Neural cell (in vitro differentiated cells): ENCODE data around the gene TMEM135. TPM values are rescaled to one million over a fixed set of nuclear protein-coding genes. Genes with fewer than 3 reads are reported as not detected.

Experiments
- H2AFZ ChIP-seq: fragments of 200-600, 300-800 bp; sonication (generic), shearing (Covaris generic); 2 replicates; pipeline ENCODE4 v1.6.0; 2014; ENCODE audit warnings: low read depth, mild to moderate bottlenecking, antibody characterized with exemption, low read length, moderate library complexity
- H3F3A ChIP-seq: fragments of 200-600 bp; shearing (Covaris generic); 2 replicates; pipeline ENCODE4 v1.6.1; 2016; ENCODE audit warnings: mild to moderate bottlenecking, moderate library complexity, mixed read lengths, antibody characterized with exemption, low read length; ENCODE audit not compliant: insufficient read depth, poor library complexity, severe bottlenecking
- H3K27ac ChIP-seq: fragments of 200-600, 300-800 bp; sonication (generic), shearing (Covaris generic); 2 replicates; pipeline ENCODE4 v1.5.1; 2014; ENCODE audit warnings: mild to moderate bottlenecking, low read length, moderate library complexity
- H3K27me3 ChIP-seq: fragments of 300-800, 200-600 bp; sonication (generic), shearing (Covaris generic); 2 replicates; pipeline ENCODE4 v1.6.0; 2014; ENCODE audit warnings: mild to moderate bottlenecking, low read depth, low read length, moderate library complexity; ENCODE audit not compliant: insufficient read depth
- H3K36me3 ChIP-seq: fragments of 300-800, 200-600 bp; sonication (generic), shearing (Covaris generic); 2 replicates; pipeline ENCODE4 v1.5.1; 2014; ENCODE audit warnings: mild to moderate bottlenecking, antibody characterized with exemption, low read length, moderate library complexity; ENCODE audit not compliant: insufficient read depth
- H3K4me2 ChIP-seq: fragments of 300-800, 200-600 bp; sonication (generic), shearing (Covaris generic); 2 replicates; pipeline ENCODE4 v1.6.0; 2014; ENCODE audit warnings: mild to moderate bottlenecking, low read length
- H3K4me3 ChIP-seq: fragments of 300-800, 200-600 bp; sonication (generic), shearing (Covaris generic); 2 replicates; pipeline ENCODE4 v1.5.1; 2014; ENCODE audit warnings: mild to moderate bottlenecking, low read length, moderate library complexity
- H3K79me2 ChIP-seq: fragments of 200-600 bp; shearing (Covaris generic); replicated peaks from 2 replicates; pipeline ENCODE4 v1.6.0; 2014; ENCODE audit warnings: mild to moderate bottlenecking, low read length, moderate library complexity; ENCODE audit not compliant: insufficient read depth
- H3K9ac ChIP-seq: fragments of 300-800, 200-600 bp; sonication (generic), shearing (Covaris generic); 2 replicates; pipeline ENCODE4 v1.6.1; 2016; ENCODE audit warnings: mild to moderate bottlenecking, low read length, mixed read lengths
- H3K9me2 ChIP-seq: fragments of 200-600 bp; shearing (Covaris generic); 2 replicates; pipeline ENCODE4 v1.6.1; 2016; ENCODE audit warnings: mild to moderate bottlenecking, low read length, mixed read lengths; ENCODE audit not compliant: insufficient read depth
- H3K9me3 ChIP-seq: fragments of 200-600, 300-800 bp; sonication (generic), shearing (Covaris generic); 2 replicates; pipeline ENCODE4 v1.6.1; 2016; ENCODE audit warnings: mild to moderate bottlenecking, mixed run types, low read length, moderate library complexity, mixed read lengths
- H4K20me1 ChIP-seq: fragments of 200-600 bp; shearing (Covaris generic); 2 replicates; pipeline ENCODE4 v1.6.1; 2016; ENCODE audit warnings: mild to moderate bottlenecking, mixed run types; ENCODE audit not compliant: insufficient read depth
- CTCF ChIP-seq: fragments of 450-650 bp; IDR thresholded peaks from 2 replicates; pipeline ENCODE4 v1.5.1; 2014; ENCODE audit warnings: antibody characterized with exemption, mild to moderate bottlenecking, moderate library complexity; ENCODE audit not compliant: poor library complexity, severe bottlenecking
- EP300 ChIP-seq: fragments of 450-650 bp; conservative IDR thresholded peaks from 2 replicates; pipeline ENCODE4 v1.6.1; 2014; ENCODE audit warnings: antibody characterized with exemption, mild to moderate bottlenecking, moderate library complexity; ENCODE audit not compliant: poor library complexity, severe bottlenecking
- EZH2 ChIP-seq: fragments of 200-600, 300-800 bp; shearing (Covaris generic), sonication (generic); IDR thresholded peaks from 2 replicates; pipeline ENCODE4 v1.6.1; 2014; ENCODE audit warnings: antibody characterized with exemption, low read length, borderline replicate concordance, mild to moderate bottlenecking; ENCODE audit not compliant: insufficient read depth, poor library complexity, severe bottlenecking
- MXI1 ChIP-seq: fragments of 450-650 bp; conservative IDR thresholded peaks from 2 replicates; pipeline ENCODE4 v1.6.1; 2014; ENCODE audit warnings: antibody characterized with exemption, mild to moderate bottlenecking; ENCODE audit not compliant: poor library complexity, severe bottlenecking
- POLR2AphosphoS5 ChIP-seq: IDR thresholded peaks from 2 replicates; pipeline ENCODE4 v1.6.1; 2012
- RAD21 ChIP-seq: fragments of 450-650 bp; conservative IDR thresholded peaks from 2 replicates; pipeline ENCODE4 v1.6.1; 2014; ENCODE audit warnings: antibody characterized with exemption, mild to moderate bottlenecking, moderate library complexity
- REST ChIP-seq: IDR thresholded peaks from 2 replicates; pipeline ENCODE4 v1.6.1; 2012; ENCODE audit warnings: borderline replicate concordance
- TAF1 ChIP-seq: IDR thresholded peaks from 2 replicates; pipeline ENCODE4 v1.6.1; 2012; ENCODE audit warnings: low read depth
- polyA plus RNA-seq: library from polyadenylated mRNA; depleted of rRNA; stranded (reverse); fragments of >200 nt; gene quantifications from 2 replicates; pipeline ENCODE4 v1.2.3, GENCODE V29; 2014

The TMEM135 gene
- polyA plus RNA-seq, 1 donor from 2014 or later: 15.6 TPM

- no peak for TF ChIP-seq TAF1
- TF ChIP-seq POLR2AphosphoS5: no peak
- TF ChIP-seq CTCF: no peak
- TF ChIP-seq EP300: no peak
- Histone ChIP-seq H3K27me3 (no peaks in the 10 kb centered on the region), H3K36me3 (no peaks in the 10 kb centered on the region), H3K27ac (no peak overlapping the region), H3K9me2 (no peaks in the 10 kb centered on the region), H3K9me3 (no peaks in the 10 kb centered on the region), H3K4me3 (no peak overlapping the region), H2AFZ (no peak overlapping the region), H3K4me2 (no peak overlapping the region), H3K9ac (no peak overlapping the region), H4K20me1 (no peaks in the 10 kb centered on the region), H3F3A (no peaks in the 10 kb centered on the region), H3K79me2 (no peaks in the 10 kb centered on the region)
Measured at GRCh38 chr11:87275176-87275575, 237.4 kb downstream of the TMEM135 start.

GRCh38 chr11:87280143-87280542 is 242.4 kb downstream of the TMEM135 start:
- Histone ChIP-seq H3K4me3 (no peak overlapping the region), H3K79me2 (no peaks in the 10 kb centered on the region), H4K20me1 (no peaks in the 10 kb centered on the region), H3K4me2 (no peak overlapping the region), H3K36me3 (no peaks in the 10 kb centered on the region), H3F3A (no peaks in the 10 kb centered on the region), H3K9me3 (no peaks in the 10 kb centered on the region), H2AFZ (no peak overlapping the region), H3K27me3 (no peaks in the 10 kb centered on the region), H3K27ac (no peak overlapping the region), H3K9me2 (no peaks in the 10 kb centered on the region), H3K9ac (no peak overlapping the region)
- TF ChIP-seq REST: no peak
- no peak for TF ChIP-seq EZH2
- no peak for TF ChIP-seq TAF1
- no peak for TF ChIP-seq MXI1
- TF ChIP-seq POLR2AphosphoS5: no peak
- TF ChIP-seq EP300: no peak

- no peak for TF ChIP-seq POLR2AphosphoS5
- no peak for TF ChIP-seq EZH2
- TF ChIP-seq RAD21: no peak
- no peak for TF ChIP-seq MXI1
- H3K79me2 ChIP-seq: no peaks in the 10 kb centered on the region
- no peak overlapping the region for H3K27ac ChIP-seq
- no peak overlapping the region for H3K4me2 ChIP-seq
- no peak overlapping the region for H3K4me3 ChIP-seq
- H2AFZ ChIP-seq: no peak overlapping the region
- H3F3A ChIP-seq: no peaks in the 10 kb centered on the region
- H4K20me1 ChIP-seq: no peaks in the 10 kb centered on the region
- no peaks in the 10 kb centered on the region for H3K27me3 ChIP-seq
- H3K9me3 ChIP-seq: no peaks in the 10 kb centered on the region
- H3K9me2 ChIP-seq: no peaks in the 10 kb centered on the region
- no peak overlapping the region for H3K9ac ChIP-seq
- no peaks in the 10 kb centered on the region for H3K36me3 ChIP-seq
Measured at GRCh38 chr11:87281496-87281895, 243.8 kb downstream of the TMEM135 start.
